A172 (cell line): Measurements from ENCODE around the gene TIMM10. TPM values are rescaled to one million over a fixed set of nuclear protein-coding genes. Genes with fewer than 3 reads are reported as not detected.
"Not testable (repeated sequence)": the region's sequence is repeated elsewhere in the genome, so short reads cannot be mapped to it uniquely, and the experiment has no call there.

ENCODE experiments used
- DNase-seq: peaks from one replicate; pipeline ENCODE4 v3.0.0-alpha.2; 2015; ENCODE audit warnings: low spot score
- total RNA-seq: library from RNA; depleted of rRNA; stranded (reverse); fragments of >200 nt; shearing (Covaris generic); gene quantifications from 2 replicates; pipeline ENCODE4 v1.2.3, GENCODE V29; 2014

The TIMM10 gene
- total RNA-seq, 1 experiment from 2014 or later: 95.9 TPM

- DNase-seq: no peak
Measured at GRCh38 chr11:57542582-57542981, 12.0 kb upstream of the TIMM10 start.

GRCh38 chr11:57541169-57541568 lies 10.6 kb upstream of the TIMM10 start:
- no peak for DNase-seq

- no peak for DNase-seq
Measured at GRCh38 chr11:57539342-57539741, 8.8 kb upstream of the TIMM10 start.

- DNase-seq: no peak
Measured at GRCh38 chr11:57536947-57537619, 6.5 kb upstream of the TIMM10 start, which contains the start of gene SMTNL1. SMTNL1 (plus strand) TSS chr11:57537595; CDS start chr11:57542643, 5,048 bp downstream.

GRCh38 chr11:57534449-57534848 lies 3.9 kb upstream of the TIMM10 start:
- not testable (repeated sequence) for DNase-seq

GRCh38 chr11:57530215-57530595 lies 349 bp downstream of the TIMM10 start:
- DNase-seq: no peak

- no peak for DNase-seq
Measured at GRCh38 chr11:57529012-57529411, 1.5 kb downstream of the TIMM10 start.

- peak; percentile 49 for DNase-seq
Measured at GRCh38 chr11:57527056-57527631, 3.4 kb downstream of the TIMM10 start.

GRCh38 chr11:57523419-57523818 lies 7.1 kb downstream of the TIMM10 start:
- no peak for DNase-seq

- DNase-seq: no peak
Measured at GRCh38 chr11:57521116-57521515, 9.4 kb downstream of the TIMM10 start.

- DNase-seq: no peak
Measured at GRCh38 chr11:57516061-57516443, 14.5 kb downstream of the TIMM10 start.

GRCh38 chr11:57515332-57516060 lies 15.1 kb downstream of the TIMM10 start, which contains the start of gene SLC43A1:
SLC43A1 (minus strand) TSS chr11:57515702; CDS start chr11:57514111, 1,591 bp downstream.
- peak; percentile 34 for DNase-seq

GRCh38 chr11:57514538-57515331 lies 15.8 kb downstream of the TIMM10 start:
- DNase-seq: peak; percentile 10

GRCh38 chr11:57513911-57514537 lies 16.5 kb downstream of the TIMM10 start:
- DNase-seq: no peak

- DNase-seq: no peak
Measured at GRCh38 chr11:57513452-57513795, 17.1 kb downstream of the TIMM10 start.

- DNase-seq: no peak
Measured at GRCh38 chr11:57512646-57513451, 17.7 kb downstream of the TIMM10 start.

GRCh38 chr11:57511741-57512430 lies 18.7 kb downstream of the TIMM10 start:
- DNase-seq: no peak

- DNase-seq: no peak
Measured at GRCh38 chr11:57508341-57509170, 22.0 kb downstream of the TIMM10 start.

- DNase-seq: no peak
Measured at GRCh38 chr11:57506522-57506921, 24.0 kb downstream of the TIMM10 start.
